ENCODE measurements around the gene NANOS3.
"Not testable (repeated sequence)": the region's sequence is repeated elsewhere in the genome, so short reads cannot be mapped to it uniquely, and the experiment has no call there.

NANOS3 gene

GRCh38 chr19:13843104-13843921 lies 33.6 kb upstream of the NANOS3 start:
- no peak for DNase-seq

- no peak for DNase-seq
Measured at GRCh38 chr19:13844130-13844631, 32.8 kb upstream of the NANOS3 start.

- DNase-seq: peak; percentile 76
Measured at GRCh38 chr19:13846557-13847406, 30.2 kb upstream of the NANOS3 start.

DNA sequence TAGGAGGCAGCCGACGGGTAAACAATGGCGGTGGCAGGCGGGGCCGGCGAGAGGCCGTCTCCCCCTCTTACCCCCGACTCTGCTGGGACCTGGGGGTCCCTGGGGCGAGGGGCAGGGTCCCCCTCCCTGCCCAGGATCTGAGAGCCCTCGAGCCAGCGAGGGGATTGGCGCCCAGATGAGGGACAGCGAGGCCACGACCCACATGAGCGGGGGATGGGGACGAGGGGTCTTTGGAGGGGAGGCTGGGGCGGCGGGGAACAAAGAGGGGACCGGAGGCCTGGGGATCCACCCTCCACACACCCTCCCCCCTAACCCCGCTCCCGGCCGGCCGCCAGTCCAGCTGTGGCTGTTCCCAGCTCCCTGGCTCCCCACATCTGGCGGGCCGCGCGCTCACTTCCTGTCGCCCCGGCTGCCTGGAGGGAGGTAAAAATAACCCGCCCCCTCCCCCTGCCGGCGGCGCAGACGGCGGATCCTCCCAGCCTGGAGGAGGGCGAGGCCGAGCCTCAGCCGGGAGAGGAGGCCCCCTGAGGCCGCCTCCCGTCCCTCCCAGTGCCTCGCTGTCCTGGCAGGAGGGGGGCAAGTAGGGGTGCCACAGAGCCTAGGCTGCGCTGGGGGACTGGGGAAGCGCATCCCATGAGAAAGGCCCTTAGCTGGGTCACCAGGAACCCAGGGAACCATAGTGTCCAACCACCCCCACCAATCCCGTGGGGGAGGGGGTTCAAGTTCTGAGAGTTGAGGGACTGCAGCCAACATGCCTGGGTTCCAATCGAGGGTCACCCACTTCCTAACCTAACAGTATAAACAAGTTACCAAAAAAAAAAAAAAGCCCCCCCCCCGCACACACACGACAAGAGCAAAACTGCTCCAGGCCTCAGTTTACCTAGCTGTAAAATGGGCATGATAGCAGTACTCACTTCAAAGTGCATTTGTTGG lies 29.3 kb upstream of the NANOS3 start:
- peak; percentile 55 for DNase-seq

DNA sequence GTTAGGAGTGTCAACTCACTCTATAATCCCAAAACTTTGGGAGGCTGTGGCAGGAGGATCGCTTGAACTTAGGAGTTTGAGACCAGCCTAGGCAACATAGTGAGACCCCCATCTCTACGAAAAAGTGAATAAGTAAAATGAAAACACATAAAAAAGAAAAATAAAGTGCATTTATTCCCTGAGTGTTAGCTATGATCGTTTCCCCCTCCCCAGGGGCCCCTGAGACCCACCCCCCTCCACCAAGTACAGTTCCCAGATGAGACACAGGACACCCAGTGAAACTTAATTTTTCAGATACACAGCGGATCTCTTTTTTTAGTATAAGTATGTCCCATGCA lies 28.6 kb upstream of the NANOS3 start:
- DNase-seq: no peak

GRCh38 chr19:13848798-13849676 lies 27.9 kb upstream of the NANOS3 start:
- no peak for DNase-seq

- peak; percentile 49 for DNase-seq
Measured at GRCh38 chr19:13849991-13850909, 26.7 kb upstream of the NANOS3 start.

- DNase-seq: peak; percentile 22
Measured at GRCh38 chr19:13850910-13851733, 25.8 kb upstream of the NANOS3 start.

GRCh38 chr19:13851734-13852114 lies 25.2 kb upstream of the NANOS3 start:
- not testable (repeated sequence) for DNase-seq

GRCh38 chr19:13852171-13852707 lies 24.7 kb upstream of the NANOS3 start:
- DNase-seq: not testable (repeated sequence)

DNA sequence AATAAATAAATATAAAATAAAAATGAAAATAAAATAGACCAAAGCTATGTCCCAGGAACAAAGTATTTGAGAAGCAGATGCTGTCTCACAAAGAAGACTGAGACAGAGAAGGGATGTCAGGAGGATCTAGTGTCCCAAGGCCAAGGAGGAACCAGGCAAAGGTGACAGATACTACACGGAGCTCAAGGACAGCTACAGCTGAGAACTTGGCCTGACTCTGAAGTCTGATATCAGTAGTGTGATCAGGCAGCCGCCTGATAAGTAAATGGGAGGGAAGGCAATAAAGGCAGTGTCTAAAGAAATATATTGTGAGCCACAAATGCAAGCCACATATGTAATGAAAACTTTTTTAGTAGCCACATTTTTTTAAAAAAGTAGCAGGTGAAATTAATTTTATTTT lies 20.4 kb upstream of the NANOS3 start:
- no peak for DNase-seq

DNA sequence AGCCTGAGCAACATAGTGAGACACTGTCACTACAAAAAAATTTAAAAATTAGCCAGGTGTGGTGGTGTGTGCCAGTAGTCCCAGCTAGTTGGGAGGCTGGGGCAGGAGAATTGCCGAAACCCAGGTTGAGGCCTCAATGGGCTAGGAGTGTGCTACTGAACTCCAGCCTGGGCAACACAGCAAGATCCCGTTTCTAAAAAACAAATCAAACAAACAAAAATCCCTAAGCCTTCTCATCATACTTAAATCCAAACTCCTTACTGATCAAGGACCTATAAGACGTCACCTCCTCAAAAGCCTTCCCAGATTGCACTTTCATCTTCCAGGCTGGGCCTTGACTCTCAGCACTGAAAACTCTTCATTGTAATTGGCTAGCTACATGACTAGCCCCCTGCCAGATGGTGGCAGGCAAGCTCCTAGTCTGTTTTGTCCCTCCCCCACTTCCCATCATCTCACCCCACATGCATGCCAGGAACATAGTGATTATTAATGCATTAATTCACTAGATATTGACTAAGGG lies 17.5 kb upstream of the NANOS3 start:
- DNase-seq: no peak

- DNase-seq: no peak
Measured at GRCh38 chr19:13860679-13861391, 16.1 kb upstream of the NANOS3 start.

GRCh38 chr19:13861392-13861713 lies 15.6 kb upstream of the NANOS3 start:
- DNase-seq: no peak

GRCh38 chr19:13861714-13862531 lies 15.0 kb upstream of the NANOS3 start:
- peak; percentile 61 for DNase-seq

GRCh38 chr19:13864046-13864666 lies 12.8 kb upstream of the NANOS3 start:
- DNase-seq: no peak

Measured in NCI-H446 treated with DMSO at 0.1 percent for 48 hours (cell line).